HuH-7.5 (cell line): ENCODE data around the gene RBM15.

ENCODE experiments used
- DNase-seq: peaks from one replicate; pipeline ENCODE4 v3.0.0; 2011; ENCODE audit warnings: low spot score

RBM15 gene, protein sequence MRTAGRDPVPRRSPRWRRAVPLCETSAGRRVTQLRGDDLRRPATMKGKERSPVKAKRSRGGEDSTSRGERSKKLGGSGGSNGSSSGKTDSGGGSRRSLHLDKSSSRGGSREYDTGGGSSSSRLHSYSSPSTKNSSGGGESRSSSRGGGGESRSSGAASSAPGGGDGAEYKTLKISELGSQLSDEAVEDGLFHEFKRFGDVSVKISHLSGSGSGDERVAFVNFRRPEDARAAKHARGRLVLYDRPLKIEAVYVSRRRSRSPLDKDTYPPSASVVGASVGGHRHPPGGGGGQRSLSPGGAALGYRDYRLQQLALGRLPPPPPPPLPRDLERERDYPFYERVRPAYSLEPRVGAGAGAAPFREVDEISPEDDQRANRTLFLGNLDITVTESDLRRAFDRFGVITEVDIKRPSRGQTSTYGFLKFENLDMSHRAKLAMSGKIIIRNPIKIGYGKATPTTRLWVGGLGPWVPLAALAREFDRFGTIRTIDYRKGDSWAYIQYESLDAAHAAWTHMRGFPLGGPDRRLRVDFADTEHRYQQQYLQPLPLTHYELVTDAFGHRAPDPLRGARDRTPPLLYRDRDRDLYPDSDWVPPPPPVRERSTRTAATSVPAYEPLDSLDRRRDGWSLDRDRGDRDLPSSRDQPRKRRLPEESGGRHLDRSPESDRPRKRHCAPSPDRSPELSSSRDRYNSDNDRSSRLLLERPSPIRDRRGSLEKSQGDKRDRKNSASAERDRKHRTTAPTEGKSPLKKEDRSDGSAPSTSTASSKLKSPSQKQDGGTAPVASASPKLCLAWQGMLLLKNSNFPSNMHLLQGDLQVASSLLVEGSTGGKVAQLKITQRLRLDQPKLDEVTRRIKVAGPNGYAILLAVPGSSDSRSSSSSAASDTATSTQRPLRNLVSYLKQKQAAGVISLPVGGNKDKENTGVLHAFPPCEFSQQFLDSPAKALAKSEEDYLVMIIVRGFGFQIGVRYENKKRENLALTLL

DNA sequence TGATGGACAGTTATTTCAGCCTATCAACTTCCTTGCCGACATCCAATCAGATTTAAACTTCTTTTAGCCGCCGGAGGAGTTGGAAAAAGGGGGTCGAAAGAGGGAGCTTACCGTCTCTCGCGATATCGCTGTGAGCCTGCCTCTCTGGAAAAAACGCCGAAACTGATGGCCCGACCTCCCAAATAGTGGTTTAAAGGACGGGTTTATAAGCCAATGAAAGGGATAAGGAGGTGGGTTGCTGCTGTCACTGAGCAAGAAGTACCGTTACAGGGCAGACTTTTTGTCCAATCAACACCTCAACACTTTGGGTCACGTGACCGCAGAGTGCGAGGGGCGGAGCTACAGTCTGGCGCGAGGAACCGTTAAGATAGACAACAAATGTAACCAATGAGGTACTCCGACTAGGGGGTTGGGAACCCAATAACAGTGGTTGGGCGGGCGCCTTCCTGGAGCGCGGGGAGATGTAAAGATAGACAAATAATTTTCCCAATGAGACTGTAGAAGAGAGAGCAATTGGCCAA lies at the start of gene RBM15:
Gene RBM15 (plus strand): TSS at position 492 of the 521 bp plus-strand sequence. CDS start 29 bp downstream, at position 521.
- DNase-seq: peak; percentile 88

DNA sequence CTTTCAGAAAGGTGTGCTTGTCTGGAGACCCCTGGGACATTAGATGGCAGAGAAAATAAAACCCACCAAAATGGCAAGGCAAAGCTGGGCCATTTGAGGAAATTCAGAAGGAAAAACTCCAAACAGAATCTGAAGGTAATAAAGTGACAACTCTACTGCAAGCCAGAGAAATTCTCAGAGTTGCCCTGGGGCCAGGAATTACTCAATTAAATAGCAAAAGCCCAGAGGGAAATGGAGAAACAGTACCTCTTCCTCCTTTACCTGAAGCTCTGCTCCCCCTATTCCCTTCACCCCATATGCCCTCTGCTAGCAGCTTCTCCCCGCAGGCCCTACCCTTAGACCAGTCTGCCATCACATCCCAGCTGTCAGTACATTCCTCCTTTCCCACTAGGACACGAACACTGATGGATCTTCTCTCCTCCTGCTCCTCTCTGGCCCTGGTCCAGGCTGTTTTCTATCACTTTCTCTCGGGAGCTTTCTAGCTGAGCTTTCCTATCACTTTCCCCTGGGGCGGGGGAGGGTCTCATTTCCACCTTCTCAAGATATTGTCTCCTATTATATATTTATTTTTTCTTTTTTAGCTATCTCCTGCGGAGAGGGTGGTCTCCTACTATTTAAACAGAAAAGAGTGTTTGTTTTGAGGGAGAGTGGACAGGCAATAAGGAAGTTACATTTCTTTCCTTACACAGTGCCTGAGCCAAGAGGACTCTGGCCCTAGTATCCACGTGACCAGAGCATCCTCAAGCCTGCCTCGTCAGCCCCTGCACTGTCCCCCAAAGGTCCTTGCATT lies 47.7 kb upstream of the RBM15 start:
- no peak for DNase-seq

DNA sequence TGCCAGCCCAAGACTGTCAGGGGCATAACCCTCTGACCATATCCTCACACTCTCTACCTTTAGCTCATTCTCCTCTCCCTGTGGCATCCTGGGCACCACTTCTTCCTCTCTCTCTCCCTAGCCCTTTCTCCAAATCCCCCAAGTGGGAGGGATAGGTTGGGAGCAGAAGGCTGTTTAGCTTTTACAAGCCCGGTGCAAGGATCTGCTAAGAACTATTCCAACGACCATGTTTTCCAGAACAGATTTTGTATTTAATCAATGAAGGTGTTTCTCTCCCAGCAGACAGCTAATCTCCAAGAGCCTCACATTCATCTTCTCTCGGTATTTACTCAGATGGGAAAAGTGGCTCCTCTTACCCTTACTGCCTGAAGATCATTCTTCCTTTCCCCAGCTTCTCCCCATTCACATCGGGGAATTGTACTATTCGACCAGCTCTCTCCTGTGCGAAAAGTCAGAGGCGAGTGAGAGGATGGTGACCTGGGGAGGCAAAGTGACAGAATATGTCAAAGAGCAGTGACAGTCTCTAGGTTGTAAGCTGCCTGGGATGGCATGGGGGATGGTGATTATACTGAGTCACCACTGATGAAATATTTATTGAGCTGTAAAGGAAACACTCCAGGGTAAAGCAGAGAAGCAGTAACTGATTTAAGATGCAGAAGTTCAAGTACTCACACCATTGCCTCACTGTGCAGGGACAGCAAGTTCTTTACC lies 47.0 kb upstream of the RBM15 start:
- DNase-seq: no peak

DNA sequence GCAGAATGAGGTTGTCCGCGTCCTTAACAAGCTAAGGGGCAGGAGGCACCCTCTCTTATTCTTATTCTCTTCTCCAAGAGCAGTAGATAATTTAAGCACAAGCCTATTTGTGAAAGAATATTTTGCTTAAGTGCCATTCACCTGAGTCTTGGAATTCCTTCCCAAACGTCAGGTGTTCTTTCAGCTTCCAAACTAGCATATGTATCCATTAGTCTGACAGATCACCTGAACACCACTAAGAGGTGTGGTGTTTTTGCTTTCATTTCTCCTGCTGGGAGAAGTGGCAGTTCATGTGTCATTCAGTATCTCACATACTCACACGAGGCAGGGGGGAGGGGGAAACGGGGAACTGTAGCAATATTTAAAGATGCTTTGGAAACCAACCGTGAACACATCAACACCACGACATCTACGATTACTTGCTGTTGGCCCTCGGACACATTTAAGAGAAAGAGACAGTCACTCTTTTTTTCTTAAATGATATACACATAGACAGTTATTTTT lies 45.5 kb upstream of the RBM15 start:
- DNase-seq: no peak

DNA sequence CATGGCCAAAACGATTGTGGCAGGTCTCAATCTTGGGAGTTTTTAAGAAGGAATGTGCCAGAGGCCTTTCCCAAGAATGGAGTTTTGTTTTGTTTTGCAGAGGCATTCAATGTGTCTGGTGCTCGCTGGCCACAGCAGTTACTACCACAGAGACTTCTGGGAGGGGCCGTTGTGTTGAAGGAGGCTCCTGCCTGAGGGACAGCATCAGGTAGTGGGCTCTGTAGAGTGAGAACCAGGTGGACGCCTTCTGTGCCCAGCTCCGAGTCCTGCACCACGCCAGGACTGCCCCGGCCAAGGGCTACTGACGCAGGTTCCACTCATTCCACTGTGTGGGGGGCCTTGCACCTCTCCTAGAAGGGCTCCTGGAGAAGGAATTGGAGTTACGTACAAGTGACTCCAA lies 44.9 kb upstream of the RBM15 start:
- DNase-seq: no peak

DNA sequence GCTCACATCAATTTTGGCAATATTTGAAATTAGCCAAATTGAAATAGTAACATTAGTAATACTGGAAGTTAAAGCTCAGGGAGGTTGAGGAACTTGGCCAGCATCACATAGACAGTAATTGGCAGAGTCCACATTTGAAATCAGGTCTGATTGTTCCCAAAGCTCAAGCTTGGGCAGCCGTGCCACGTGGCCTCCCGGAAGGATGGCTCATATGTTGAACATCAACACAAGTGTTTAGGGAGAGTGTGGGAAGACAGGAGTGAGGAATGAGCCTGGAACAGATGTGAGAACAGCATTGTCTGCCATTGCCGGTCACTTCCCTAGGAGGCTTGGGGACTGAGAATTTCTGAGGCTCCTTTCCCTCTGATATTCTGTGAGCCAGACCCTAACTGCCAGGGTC lies 40.2 kb upstream of the RBM15 start:
- DNase-seq: no peak

DNA sequence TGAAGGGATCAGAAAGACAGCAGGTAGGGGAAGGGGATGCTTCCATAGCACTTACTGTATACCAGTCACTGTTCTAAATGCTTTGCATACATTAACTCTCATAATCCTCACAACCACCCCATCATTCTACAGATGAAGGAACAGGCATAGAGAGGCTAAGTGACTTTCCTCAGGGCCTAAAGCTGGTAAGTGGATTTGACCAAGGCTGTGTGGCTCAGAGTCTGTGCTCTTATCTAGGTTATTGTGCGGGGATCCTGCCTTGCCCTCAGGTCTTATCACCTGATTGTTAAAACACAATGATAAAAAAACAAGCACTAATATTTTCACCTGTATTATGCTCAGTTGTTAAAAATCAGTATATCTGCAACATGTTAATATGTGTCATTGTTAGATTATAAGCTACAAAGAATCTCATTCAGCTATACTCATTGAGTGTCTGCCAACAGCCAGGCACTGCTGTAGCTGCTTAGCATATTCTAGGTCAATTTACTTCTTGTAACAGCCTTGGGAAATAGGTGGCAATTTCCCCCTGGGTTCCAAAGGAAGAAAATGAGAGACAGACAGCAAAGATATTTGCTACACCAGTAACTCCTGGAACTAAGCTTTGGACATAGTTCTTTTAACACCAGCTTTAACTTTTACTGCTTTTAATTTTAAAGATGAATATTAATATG lies 38.6 kb upstream of the RBM15 start:
- no peak for DNase-seq

DNA sequence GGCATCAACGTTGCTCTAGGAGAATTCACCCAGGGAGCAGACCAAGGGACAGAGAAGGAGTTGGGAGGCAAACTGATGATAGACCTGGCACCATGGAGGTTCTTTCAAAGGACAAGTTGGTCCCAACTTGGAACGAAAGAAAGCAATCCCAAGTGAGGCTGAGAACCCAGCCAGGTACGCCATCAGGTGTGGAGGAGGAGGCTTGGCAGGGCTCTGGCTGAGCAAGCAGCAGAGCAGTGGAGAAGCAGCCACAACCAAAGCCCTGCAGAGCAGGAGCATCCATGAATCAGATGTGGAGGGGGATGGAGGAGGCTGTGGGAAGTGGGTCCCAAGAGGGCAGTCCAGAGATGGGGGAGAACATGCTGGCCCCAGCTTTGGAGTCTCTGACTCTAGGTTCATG lies 36.3 kb upstream of the RBM15 start:
- no peak for DNase-seq

DNA sequence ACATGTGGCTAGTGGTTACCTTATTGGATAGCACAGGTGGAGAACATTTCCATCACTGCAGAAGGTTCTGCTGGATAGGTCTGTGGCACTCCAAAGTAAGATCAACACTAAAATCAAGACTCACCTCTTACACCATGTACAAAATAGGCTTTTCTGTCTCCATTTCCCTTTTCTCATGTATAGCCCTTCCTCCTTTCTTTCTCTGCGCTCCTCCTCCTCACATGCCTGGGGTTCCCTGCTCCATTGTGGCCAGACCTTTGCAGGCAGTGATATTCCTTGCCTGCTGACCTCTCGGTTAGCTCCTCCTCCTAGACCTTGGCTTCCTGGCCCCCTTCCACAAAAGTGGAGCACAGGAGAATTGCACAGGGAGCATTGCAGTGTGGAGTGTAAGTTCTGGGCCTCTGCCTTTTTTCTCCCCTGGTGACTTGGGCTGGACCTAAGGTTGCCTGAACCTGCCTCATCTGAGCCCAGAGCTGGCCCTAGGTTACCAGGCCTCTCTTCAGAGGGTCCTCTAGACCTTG lies 33.2 kb upstream of the RBM15 start:
- DNase-seq: no peak

DNA sequence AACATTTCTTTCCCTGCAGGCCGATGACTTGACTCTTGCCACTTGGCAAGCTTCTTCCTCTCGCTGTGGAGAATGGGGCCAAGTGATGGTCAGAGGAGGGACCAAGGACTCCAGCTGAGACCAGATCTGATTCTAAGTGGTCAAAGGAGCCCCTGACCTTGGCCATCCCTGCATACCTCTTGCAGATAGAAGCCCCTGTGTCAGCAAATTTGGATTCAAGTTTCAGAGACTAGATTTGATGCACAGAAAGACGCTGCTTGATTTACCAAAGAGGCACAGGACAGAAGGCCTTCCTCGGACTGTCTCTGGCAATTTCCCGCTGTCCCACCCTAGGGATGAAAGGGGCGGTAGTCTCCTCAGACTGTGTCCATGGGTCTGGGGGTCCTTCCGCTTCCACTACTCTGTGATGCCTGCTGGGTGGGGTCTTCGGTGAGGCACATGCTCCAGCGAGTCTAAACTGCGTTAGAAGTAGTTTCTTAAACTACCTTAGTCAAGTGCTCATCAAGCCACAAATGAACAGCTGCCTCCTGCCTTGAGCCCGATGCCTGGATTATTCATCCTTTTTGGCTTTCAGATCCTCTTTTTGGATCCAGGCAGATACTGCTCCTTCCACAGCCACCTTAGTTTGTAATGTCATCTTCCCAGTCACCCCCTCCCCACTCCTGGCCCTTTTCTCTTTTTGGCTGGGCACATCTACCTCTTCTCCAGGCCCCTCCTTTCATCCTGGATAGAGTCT lies 31.8 kb upstream of the RBM15 start:
- no peak for DNase-seq

DNA sequence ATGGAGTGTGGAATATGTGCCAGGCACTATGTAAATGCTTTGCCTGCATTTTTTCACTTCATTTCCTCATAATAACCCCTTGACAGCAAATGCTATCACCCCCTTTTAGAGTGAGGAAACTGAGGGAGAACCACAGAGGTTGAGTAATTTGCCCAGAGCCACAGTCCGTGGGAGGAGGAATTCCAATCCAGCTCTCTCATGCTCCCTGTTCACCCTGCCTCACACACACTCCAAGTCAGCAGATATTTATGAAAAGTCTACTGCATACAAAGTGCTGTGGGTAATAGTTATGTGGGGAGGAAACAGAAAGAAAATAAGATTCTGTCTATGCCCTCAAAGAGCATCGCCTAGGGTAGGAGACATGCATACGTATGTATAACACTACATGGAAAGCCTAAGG lies 30.9 kb upstream of the RBM15 start:
- no peak for DNase-seq

DNA sequence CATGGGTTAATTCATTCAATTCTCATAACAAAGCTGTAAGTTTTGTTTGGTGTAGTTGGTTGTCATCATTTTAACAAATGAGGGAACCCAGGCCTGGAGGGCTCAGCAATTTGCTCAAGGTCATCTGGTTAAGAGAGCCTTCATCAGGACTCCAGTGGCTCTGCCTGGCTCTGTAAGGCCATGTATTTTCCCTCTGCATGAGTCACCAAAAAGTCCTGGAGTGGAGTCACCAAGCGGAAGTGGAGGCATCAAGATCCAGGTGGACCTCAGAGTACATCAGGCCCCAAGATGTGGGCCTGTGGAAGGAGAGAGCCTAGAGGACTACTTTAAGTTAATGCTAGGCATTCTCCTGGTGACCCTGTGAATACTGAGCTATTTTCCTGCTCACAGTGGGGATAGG lies 30.0 kb upstream of the RBM15 start:
- no peak for DNase-seq

DNA sequence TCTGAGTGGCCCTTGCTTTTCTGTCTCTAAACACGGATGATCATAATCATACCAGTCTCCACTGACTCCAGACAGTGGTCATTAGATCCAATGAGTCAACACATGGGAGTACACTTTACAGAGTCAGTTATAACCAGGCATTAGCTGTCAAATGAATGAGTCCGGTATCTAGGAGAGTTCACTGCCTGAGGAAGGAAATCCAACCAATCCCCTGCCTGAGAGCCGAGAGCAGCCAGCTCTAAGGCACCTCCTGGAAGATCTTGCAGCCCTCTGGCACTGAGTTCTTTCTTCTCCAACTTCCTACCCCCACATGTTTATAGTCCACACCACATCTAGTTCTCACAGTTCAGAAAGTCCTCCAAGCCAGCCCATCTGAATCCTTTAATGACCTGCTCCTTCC lies 29.4 kb upstream of the RBM15 start:
- DNase-seq: no peak

DNA sequence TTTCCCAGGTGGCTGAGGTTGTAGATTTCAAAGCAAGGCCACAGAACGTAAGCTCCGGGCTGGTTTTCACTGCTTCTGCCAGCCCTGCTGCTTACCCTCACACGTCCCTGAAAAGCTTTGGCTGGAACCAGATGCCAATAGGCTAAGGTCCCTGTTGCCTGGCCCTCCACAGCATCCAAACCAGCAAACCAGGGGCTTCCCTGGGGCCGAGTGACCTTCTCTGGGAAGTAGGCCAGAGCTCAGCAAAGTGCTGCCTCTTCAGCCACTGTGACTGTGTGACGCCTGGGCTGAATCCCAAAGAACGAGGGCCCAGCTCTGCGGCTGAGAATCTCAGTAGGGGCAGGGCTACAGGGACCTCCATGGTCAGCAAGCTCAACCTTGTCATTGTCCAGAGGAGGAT lies 28.9 kb upstream of the RBM15 start:
- no peak for DNase-seq

DNA sequence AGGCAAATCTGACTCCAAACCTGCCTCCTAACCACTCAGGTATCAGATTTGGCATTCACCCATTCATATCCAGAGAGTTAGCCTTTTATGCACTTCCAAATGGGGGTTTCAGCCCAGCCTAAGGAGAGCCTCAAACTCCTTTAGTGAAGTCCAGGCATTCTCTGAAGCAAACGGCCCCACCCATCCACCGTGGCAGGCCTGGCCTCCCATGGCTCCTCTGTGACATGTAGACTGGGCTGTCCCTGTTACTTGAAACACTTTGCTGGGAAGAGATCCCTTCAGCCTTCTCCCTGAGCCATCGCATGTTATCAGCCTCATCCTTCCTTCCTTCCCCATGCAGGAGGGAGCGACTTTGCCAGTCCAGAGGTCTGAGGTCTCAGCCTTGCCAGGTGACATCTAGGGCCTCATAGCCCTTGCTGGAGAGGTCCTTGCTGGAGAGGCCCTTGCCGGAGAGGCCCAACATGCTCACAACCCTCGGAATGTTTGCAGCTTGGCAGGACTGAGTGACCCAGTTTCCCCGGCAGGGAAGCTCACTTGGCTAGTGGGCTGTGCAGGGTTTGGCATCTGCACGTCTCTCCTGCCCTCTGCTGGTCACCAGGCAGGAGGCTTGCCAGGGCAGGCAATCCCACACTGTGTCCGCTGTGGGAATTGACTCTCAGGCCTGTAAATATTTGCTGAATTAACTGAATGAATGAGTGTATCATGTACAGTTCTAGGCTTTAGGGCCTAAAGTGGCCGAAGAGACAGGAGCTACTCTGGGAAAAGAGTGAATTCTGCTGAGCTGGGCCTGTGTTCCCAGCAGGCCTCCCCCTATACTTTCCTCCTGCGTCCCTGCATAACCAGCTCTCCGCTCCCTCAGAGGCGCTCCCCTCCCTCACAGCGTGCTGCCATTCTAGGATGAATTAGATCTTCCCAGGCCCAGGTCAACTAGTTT lies 26.7 kb upstream of the RBM15 start:
- DNase-seq: peak; percentile 34

DNA sequence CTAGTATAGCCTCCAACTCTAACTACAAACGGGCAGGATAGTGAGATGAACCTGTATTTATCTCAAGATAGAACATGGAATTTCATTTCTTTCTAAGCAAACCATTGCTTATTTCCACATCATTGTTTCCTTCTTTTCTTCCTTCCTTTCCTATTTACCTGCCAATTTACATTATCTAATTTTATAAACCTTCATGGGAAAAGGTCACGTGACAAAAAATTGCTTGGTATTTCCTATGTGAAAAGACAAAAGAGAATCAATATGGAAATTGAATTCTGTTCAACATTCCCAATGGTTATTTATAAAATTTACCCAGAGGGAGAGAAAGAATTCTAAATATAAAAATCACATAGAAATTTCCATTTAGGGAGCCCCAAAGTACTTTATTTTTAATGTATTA lies 22.4 kb upstream of the RBM15 start:
- DNase-seq: no peak

DNA sequence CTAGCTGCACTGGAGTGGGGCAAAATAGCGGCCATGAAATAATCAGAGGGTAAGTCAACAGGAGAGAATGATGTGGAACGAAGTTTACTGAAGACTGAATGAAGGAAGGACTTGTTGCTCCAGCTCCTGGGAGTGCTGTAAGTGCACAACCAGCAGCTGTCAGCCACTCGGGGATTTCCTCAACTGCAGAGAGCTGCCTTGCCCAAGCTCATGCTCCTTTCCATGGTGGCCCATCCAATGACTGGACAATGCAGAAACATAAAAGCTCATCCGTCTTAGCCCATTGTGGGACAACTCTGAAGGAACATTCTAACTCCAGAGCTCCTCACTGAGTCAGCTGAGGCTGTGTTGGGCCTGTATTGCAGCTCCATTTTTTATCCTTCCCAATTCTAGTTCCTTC lies 21.1 kb upstream of the RBM15 start:
- no peak for DNase-seq

DNA sequence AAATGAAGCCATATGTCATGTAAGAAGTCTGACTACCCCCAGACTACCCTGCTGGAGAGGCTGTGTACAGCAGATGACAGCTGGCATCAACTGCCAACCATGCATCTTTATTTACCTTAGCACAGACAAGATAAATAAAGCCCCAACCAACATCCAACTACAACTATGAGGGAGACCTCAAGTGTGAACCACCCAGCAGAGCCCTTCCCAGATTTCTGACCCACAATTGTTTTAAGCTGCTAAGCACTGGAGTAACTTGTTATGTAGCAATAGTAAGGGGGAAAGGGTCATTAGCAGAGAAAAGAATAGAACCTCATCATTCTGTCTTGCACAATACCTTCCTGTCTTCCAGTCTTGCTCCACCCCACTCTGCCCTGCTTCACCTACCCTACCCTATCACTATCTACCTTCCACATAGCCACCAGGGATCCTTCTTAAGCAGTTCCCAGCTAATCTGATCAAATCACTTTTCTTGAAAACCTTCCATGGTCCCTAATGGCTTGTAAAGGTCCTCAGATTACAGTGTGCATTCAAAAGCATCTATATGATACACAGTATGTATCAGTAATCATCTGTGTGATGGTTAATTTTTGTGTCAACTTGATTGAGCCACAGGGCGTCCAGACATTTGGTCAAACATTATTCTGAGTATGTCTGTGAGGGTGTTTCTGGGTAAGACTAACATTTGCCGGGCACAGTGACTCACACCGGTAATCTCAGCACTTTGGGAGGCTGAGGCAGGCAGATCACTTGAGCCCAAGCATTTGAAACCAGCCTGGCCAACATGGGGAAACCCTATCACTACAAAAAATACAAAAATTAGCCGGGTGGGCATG lies 19.6 kb upstream of the RBM15 start:
- DNase-seq: no peak
